ENCODE measurements around the gene CLN6. TPM values are rescaled to one million over a fixed set of nuclear protein-coding genes. Genes with fewer than 3 reads are reported as not detected.
"Not testable (repeated sequence)": the region's sequence is repeated elsewhere in the genome, so short reads cannot be mapped to it uniquely, and the experiment has no call there.

The CLN6 gene
- polyA plus RNA-seq, 4 donors, result 31.6 to 47.3 (median 38.8) TPM

DNA sequence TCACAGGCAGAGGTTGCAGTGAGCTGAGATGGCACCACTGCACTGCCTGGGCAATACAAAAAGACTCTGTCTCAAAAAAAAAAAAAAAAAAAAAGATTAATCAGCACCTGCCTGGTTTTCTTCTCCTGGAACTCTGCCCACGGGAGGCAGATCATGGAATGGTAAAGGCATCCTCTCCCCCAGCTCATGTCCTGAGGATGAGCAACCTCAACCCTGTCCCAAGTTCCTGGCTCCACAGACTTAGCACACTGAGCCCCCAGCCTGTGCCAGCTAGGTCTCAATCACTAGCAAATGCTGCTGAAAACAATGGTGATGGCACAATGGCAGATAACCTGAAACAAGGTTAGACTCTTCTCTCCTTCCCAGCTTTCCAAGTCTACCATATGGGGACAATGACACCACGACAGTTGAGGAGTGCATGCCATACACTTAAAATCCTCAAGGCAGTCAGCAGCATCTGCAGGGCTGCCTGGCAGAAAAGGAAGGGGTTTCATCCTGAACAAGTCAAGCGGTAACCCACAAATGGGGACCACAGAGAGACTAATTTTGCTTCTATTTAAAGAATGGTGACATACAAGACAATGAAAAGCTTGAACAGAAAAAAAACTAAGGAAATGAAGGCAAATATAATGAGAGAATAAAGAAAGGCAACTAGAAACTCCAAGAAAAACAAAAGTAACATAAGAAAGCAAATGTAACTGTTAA is 4.8 kb downstream of the CLN6 start:
- no peak for DNase-seq (ENCODE audit: low read depth in 4 of 4, low spot score in 2 of 4)

DNA sequence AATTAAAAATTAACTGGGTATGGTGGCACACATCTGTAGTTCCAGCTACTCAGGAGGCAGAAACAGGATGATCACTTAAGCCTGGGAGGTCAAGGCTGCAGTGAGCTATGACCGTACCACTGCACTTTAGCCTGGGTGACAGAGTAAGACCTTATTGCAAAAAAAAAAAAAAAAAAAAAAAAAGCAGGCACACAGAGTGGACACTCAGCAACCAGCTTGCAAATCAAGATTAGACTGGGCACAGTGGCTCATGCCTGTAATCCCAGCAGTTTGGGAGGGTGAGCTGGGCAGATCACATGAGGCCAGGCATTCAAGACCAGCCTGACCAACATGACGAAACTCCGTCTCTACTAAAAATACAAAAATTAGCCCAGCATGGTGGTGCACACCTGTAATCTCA is 5.4 kb downstream of the CLN6 start:
- no peak for DNase-seq (ENCODE audit: low read depth in 4 of 4, low spot score in 2 of 4)

DNA sequence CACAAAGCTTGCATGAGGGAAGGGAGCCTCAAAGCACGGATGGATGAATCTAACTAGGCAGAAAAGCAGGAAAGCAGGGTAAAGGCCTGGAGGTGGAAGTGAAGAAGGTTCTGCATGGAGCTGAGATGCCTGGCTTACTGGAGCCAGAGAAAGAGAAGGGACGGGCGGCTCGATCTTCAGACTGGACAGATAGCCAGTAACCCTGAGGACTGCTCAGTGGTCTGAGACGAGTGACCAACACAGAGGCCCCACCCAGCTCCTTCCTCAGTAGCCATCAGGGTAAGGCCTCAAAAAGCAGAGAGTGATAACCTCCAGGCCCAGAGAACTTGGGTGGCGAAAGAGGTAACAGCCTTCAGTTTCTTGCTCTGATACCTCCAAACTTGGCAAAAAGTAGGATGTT is 6.4 kb downstream of the CLN6 start:
- DNase-seq (ENCODE audit: low read depth in 4 of 4, low spot score in 2 of 4), result no peak

DNA sequence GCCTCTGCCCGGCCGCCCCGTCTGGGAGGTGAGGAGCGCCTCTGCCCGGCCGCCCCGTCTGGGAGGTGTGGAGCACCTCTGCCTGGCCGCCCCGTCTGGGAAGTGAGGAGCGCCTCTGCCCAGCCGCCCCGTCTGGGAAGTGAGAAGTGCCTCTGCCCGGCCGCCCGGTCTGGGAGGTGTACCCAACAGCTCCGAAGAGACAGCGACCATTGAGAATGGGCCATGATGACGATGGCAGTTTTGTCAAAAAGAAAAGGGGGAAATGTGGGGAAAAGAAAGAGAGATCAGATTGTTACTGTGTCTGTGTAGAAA is 7.1 kb downstream of the CLN6 start:
- not testable (repeated sequence) for DNase-seq (ENCODE audit: low read depth in 4 of 4, low spot score in 2 of 4)

DNA sequence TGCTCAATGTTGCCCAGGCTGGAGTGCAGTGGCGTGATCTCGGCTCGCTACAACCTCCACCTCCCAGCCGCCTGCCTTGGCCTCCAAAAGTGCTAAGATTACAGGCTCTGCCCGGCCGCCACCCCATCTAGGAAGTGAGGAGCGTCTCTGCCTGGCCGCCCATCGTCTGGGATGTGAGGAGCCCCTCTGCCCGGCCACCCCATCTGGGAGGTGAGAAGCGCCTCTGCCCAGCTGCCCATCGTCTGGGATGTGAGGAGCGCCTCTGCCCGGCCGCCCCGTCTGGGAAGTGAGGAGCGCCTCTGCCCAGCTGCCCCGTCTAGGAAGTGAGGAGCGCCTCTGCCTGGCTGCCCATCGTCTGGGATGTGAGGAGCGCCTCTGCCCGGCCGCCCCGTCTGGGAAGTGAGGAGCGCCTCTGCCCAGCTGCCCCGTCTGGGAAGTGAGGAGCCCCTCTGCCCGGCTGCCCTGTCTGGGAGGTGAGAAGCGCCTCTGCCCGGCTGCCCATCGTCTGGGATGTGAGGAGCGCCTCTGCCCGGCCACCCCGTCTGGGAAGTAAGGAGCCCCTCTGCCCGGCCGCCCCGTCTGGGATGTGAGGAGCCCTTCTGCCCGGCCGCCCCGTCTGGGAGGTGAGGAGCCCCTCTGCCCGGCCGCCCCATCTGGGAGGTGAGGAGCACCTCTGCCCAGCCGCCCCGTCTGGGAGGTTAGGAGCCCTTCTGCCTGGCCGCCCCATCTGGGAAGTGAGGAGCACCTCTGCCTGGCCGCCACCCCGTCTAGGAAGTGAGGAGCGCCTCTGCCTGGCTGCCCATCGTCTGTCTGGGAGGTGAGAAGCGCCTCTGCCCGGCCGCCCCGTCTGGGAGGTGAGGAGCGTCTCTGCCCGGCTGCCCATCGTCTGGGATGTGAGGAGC is 7.7 kb downstream of the CLN6 start:
- DNase-seq (ENCODE audit: low read depth in 4 of 4, low spot score in 2 of 4), result not testable (repeated sequence)

DNA sequence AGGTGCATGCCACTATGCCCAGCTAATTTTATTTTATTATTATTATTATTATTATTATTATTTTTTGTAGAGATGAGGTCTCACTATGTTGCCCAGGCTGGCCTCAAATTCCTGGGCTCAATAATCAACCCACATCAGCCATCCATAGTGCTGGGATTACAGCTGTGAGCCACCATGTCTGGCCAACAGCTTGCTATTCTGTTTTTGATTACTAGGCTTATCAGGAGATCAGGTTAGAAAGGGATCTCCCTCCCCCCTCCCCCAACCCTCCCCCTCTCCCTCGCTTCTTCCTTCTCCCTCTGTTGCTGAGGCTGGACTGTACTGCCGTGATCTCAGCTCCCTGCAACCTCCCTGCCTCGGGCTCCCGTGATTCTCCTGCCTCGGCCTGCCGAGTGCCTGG is 8.6 kb downstream of the CLN6 start:
- DNase-seq (ENCODE audit: low read depth in 4 of 4, low spot score in 2 of 4), result no peak

DNA sequence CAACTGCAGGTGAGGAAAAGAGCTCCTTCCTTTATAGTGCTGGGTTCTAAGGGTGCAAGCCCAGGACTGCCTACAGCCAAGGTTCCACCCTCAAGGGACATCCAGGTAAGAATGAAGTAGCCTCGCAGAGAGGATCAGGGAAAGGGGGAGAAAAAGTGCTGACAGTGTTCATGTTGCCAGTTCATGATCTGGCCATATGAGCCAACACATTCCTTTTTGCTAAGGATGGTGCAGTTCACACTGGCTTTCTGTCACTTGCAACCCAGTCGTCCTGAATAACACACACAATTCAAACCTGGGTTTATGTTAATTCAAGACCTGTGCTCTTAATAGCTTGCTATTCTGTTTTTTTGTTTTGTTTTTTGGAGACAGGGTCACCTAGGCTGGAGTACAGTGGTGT is 9.0 kb downstream of the CLN6 start:
- no peak for DNase-seq (ENCODE audit: low read depth in 4 of 4, low spot score in 2 of 4)

DNA sequence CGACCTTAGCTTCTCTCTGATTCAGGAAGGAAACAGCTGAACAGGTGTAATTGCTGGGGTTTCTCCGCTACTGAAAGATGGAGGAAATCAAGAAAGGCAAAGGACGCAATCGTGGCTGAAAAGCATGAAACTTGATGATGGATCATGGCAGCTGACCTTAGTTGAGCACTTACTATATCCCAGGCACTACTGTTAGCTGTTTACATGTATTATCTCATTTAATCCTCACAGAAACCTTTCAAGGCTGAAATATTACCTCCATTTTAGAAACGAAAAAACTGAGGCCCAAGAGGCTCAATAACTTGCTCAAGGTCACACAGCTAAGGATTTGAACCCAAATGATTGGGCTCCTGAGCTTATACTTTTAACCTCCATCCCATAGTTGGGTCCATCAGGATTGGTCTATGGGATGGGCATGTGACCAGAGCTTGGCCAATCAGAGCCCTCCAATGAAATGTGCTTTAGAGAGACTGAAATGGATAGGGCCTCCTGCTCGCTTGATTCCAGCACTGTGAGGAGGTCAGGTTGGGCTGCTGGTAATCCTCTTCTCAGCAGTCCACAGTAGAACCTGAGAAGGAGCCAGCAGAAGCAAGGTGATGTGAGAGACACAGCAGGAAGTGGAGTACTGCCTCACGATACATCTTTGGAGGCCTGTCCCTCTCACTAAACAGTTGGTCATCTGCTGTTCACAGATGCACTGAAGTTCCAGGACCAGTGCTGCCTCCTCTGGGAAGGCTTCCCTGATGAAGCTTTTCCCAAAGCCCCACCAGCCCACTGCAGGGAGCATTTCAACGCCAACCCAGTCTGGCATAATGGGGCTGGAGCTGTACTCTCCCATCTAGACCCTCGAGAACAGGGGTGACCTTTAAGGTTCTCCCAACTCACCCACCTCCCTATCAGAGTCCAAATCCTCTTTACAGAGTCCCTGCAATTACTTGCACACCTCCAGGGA is 10.4 kb downstream of the CLN6 start:
- no peak for DNase-seq (ENCODE audit: low read depth in 4 of 4, low spot score in 2 of 4)

DNA sequence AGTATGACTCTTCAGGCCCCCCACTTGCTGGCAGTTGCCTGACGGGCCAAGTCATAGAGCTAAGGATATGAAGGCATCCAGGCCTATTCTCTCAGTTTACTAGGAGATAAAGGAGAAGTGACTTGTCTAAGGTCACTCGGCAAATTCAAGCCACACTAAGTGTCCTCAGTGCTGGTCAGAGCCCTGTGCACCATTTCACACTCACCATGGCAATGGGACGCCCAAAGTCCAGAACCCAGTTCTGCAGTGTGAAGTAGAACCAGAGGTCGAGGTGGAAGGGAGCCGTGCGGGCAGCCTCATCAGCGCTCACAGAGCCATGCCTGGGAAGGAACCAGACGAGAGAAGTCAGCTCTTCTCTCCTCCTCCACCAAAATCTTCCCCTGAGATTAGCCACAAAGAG is 11.2 kb downstream of the CLN6 start:
- DNase-seq (ENCODE audit: low read depth in 4 of 4, low spot score in 2 of 4), result no peak

DNA sequence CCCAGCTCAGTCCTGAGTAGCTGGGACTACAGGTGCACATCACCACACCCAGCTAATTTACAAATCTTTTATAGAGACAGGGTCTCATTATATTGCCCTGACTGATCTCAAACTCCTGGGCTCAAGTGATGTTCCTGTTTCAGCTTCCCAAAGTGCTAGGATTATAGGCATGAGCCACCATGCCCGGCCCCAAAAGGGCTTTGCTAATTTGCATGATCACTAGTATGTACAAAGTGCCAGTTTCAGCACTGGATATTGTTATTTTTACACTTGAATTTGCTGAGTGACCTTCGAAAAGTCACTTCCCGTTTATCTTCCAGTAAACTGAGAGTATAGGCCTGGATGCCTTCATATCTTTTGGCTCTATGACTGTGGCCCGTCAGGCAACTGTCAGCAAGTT is 12.2 kb downstream of the CLN6 start:
- no peak for DNase-seq (ENCODE audit: low read depth in 4 of 4, low spot score in 2 of 4)

DNA sequence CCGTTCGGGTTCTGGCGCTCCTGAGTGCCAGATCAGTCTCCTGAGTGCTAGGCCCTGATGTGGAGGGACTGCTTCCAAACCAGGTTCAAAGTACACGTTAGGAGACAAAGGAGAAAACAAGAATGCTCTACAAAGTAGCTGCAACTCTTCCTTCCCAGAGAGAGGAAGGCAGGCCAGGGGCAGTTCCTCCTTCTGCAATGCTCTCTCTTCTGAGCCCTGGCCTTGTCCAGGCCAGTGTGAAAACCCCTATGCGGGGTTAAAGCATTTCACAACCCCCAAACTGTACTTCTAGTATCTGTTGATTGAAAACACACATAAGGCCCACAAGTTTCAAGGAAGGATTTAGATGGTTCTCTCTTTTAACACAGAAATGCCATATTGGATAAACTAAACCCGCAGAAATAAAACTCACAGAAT is 14.7 kb downstream of the CLN6 start:
- DNase-seq (ENCODE audit: low read depth in 4 of 4, low spot score in 2 of 4), result no peak

DNA sequence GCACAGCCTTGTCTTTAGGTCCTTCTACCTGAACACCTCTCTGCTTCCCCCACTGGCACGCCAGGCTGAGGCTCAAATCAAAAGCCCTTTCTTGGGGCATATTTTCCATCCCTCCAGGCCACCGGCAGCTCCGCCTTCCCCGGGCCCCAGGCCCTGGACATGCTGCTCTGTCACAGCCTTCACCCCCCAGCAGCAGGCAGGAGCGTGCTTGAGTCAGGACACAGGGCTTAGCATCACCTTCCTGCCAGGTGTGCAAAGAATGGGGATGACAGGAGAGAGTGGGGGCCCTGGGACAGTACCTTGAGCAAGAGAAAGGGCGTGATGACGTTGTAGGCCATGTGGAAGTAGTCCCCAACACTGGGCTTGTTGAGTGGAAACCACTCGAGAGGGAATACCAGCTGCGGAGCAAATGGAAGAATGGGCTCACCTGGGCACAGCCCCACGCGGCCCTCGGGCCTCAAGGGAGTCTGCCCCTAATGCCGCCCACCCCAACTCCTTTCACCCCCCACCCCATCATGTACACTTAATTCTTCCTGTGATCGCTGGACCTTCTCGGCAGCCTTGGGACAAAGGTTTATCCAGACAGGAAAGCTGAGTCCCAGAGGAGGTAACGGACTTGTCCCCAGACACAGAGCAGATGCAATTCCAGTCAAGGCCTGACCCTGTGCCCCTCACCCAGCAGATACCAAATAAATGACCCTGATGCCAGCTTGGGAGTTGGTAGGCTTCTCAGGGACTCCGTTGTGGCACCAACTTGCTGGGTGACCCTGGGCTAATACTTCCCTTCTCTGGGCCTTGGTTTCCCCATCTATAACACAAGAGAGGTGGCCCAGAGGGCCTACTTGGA is 15.3 kb downstream of the CLN6 start:
- DNase-seq (ENCODE audit: low read depth in 4 of 4, low spot score in 2 of 4), result no peak

DNA sequence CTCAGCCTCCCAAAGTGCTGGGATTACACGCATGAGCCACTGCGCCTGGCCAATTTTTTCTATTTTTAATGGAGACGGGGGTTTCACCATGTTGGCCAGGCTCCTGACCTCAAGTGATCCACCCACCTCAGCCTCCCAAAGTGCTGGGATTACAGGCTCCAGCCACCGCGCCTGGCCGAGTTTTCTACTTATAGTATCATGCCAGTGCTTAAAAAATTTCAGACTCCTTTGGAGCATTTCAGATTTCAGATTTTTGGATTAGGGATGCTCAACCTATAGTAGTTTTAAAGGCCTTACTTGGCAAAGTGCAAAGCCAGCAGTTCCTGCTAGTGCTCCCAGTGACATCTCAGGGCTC is 16.1 kb downstream of the CLN6 start:
- DNase-seq (ENCODE audit: low read depth in 4 of 4, low spot score in 2 of 4), result not testable (repeated sequence)

DNA sequence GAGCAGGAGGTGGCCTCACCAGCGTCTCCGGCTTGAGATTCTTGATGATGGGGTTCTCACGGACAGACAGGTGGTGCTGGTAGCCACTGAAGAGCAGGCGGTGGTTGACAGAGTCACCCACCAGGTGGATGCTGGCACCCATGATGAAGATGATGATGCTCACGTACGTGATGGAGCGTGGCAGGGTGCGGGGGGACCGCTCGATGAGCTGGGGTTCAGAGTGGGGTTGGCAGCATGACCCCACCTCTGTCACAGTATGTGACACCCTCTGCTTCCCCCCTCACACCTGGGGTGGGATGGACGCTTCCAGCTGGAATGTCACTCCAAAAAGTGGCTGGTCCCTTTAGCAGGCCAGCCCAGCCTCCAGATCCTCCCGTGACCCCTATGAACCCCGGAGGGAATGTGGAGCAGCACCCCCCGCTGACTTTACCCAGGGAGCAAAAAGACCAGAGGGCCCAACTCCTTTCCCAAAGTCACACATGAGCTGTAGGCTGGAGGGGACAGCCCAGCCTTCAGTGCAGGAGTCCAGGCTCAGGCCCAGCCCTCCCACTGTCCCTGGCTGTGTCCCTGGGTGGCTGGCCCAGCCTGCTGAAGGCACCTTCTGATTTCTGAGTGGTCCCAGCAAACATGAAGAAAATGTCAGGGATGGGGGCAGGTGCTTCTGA is 17.7 kb downstream of the CLN6 start:
- no peak for DNase-seq (ENCODE audit: low read depth in 4 of 4, low spot score in 2 of 4)

DNA sequence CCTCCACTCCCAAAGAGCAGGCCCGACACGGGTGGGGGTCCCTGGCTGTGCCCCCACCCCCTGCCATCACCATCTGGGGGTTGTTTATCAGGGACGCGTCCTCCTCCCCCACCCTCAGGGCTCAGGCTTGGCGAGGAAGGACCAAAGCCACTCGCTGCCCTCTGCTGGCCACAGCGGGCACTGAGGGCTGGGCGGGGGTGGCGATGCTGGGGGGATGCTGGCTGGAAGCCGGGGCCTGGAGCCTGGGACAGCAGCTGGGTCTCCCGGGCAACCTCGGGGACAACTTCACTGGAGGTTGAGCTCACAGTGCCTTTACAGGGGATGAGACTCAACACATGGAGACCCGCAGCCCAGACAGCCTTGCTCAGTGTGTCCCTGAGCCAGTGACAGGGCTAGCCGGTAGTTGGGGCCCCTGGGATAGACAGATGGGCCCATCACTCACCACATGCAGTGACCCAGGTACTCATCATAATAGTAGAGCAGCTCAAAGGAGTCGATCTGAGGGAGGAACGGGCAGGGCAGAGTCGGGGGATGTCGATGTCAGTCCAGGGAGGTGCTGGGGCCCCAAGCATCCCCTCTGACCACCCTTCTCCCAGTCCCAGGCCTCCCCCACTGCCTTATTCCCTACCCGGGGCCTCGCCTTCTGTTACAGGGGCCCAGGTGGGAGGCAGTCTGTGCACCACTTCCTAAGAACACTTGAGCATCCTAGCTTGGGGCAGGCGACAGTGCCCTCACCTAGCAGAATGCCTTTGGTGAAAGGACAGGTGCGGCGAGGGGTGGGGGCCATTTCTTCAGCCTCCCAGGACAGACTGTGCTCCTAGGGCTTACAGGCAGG is 18.5 kb downstream of the CLN6 start:
- DNase-seq (ENCODE audit: low read depth in 4 of 4, low spot score in 2 of 4), result no peak

DNA sequence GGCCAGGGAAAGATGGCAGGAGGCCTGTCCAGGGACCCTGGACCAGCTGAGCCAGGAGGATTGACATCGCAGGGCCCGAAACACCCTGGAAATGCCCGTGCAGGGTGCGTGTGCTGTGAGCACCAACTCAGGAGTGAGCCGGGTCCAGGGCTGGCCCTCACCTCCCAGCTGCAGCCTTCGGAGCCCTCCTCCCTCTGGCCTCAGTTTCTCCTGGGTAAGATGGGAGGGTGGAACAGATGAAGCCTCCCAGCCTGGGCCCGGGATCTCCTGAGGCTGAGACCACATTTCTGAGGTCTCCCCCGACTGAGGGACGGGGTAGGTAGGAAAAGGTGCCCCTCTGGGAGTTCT is 19.1 kb downstream of the CLN6 start:
- DNase-seq (ENCODE audit: low read depth in 4 of 4, low spot score in 2 of 4), result no peak

DNA sequence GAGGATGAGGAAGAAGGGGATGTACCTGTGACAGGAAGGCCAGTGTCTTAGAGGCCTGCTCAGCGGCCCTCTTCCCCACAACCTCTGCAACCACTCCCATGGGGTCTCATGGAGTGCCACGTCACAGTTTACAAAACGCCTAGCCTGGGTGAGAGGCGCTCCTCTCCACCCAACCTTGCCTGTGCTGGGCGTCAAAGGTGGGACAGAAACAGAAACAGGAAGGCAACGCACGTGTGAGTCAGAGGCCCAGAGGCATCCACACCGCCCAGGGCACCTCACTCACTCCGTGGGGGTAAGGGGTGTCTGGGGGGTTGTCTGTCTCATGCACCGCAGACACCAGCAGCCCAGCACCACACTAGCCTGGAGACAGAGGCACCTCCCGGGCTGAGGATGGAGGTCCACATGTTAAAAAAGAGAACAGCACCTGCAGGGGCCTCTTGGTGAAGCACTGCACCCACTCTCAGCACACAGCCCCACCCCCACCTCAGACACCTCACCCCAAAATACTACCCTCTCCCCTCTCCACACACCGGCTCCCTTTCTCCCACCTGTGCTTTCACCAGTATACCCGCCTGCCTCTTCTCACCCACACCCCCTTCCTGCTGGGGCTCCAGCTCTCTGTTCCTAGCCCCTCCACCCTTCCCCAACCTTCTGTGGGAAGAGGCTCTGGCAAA is 19.7 kb downstream of the CLN6 start:
- no peak for DNase-seq (ENCODE audit: low read depth in 4 of 4, low spot score in 2 of 4)

DNA sequence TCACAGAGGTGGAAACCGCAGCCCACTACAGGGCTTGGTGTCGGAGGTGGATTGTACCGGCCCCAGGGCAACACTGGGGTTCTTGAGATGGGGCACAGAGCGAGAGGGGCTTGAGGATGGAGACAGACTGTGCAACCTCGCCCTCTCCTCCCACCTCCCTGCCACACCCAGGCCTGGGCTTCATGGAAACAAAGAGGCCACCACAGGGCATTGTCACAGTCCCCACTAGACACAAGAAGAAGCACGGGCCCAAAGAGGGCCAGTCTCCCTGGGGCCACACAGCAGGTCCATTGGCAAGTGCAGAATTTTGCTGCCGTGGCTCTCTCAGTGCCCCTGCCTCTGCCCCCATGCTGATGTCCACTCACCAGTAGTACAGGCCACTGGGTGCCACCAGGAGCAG is 20.3 kb downstream of the CLN6 start:
- no peak for DNase-seq (ENCODE audit: low read depth in 4 of 4, low spot score in 2 of 4)
